Loucy (cell line): ENCODE data around the gene IRF2BP1.

Experiments used
- EZH2phosphoT487 ChIP-seq: fragments of 200-600 bp; IDR thresholded peaks from 2 replicates; pipeline ENCODE4 v1.6.1; 2018; ENCODE audit warnings: antibody characterized with exemption, mild to moderate bottlenecking, moderate library complexity, borderline replicate concordance
- TF ChIP-seq, protein P1 (sequence below): fragments of 200-600 bp; sonication (generic); conservative IDR thresholded peaks from 2 replicates; pipeline ENCODE4 v1.5.1; 2014; ENCODE audit warnings: mild to moderate bottlenecking, antibody characterized with exemption, low read length

DNA sequence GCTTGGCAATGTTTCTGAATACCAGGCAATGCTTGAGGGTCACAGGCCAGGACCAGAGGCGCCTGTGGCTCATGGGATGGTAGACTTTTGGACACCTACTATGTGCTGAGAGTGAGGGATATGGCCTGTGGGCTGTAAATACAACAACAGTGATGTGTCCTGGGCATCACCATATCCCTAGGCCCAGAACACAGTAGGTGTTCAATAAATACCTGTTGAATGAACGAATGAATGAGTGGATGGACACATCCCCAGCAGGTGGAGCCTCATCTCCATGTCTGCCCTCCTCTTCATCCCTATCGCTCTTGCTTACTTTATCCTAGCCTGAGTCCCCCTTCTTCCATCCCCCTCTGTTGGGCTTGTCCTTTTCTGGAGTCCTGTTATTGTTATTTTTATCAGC lies 45.1 kb upstream of the IRF2BP1 start:
- TF ChIP-seq, protein P1, sequence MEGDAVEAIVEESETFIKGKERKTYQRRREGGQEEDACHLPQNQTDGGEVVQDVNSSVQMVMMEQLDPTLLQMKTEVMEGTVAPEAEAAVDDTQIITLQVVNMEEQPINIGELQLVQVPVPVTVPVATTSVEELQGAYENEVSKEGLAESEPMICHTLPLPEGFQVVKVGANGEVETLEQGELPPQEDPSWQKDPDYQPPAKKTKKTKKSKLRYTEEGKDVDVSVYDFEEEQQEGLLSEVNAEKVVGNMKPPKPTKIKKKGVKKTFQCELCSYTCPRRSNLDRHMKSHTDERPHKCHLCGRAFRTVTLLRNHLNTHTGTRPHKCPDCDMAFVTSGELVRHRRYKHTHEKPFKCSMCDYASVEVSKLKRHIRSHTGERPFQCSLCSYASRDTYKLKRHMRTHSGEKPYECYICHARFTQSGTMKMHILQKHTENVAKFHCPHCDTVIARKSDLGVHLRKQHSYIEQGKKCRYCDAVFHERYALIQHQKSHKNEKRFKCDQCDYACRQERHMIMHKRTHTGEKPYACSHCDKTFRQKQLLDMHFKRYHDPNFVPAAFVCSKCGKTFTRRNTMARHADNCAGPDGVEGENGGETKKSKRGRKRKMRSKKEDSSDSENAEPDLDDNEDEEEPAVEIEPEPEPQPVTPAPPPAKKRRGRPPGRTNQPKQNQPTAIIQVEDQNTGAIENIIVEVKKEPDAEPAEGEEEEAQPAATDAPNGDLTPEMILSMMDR = 0 out of 2 replicates have a peak, but pooled peaks have one; percentile 13
- no peak for TF ChIP-seq EZH2phosphoT487
